Colonic mucosa (tissue), 4 donors: ENCODE results near the gene KAT8. TPM values are rescaled to one million over a fixed set of nuclear protein-coding genes. Genes with fewer than 3 reads are reported as not detected.
A peak's percentile ranks its signal among the peaks of the same experiment; 100 is the strongest.
"Not testable (repeated sequence)": the region's sequence is repeated elsewhere in the genome, so short reads cannot be mapped to it uniquely, and the experiment has no call there.

Source experiments
- DNase-seq: peaks from one replicate; pipeline ENCODE4 v3.0.0-alpha.2; 2020
- H3K27ac ChIP-seq: fragments of 200-600 bp; one replicate; pipeline ENCODE4 v1.8.0; 2021
- H3K27me3 ChIP-seq: fragments of 200-600 bp; one replicate; pipeline ENCODE4 v1.8.0; 2021
- H3K36me3 ChIP-seq: fragments of 200-600 bp; one replicate; pipeline ENCODE4 v1.8.0; 2021
- H3K4me1 ChIP-seq: fragments of 200-600 bp; one replicate; pipeline ENCODE4 v1.8.0; 2021; ENCODE audit warnings: mild to moderate bottlenecking
- H3K4me3 ChIP-seq: fragments of 200-600 bp; one replicate; pipeline ENCODE4 v1.8.0; 2021
- H3K9ac ChIP-seq, 2 donors: one replicate each; pipeline ENCODE4 v1.7.0; 2013; ENCODE audit warnings: control low read depth in 2 of 2, low read depth in 2 of 2, low read length in 2 of 2
- H3K9me3 ChIP-seq: fragments of 200-600 bp; one replicate; pipeline ENCODE4 v1.8.0; 2021
- CTCF ChIP-seq: fragments of 200-600 bp; IDR thresholded peaks from one replicate; pipeline ENCODE4 v1.8.0; 2022; ENCODE audit warnings: antibody characterized with exemption, mild to moderate bottlenecking
- intact Hi-C: fragments of 100-400 bp; cut with DNase I; formaldehyde crosslinking; loops from one replicate; pipeline ENCODE4 v1.14.1; 2022
- total RNA-seq, 2 donors: library from RNA; stranded (reverse); fragmentation: NEBNext Ultra II Directional in 1 of 2; extraction: Animal tissue kit (Norgen Biotek cat#: 25700) in 1 of 2; gene quantifications; one replicate each; pipeline ENCODE4 v1.2.1, GENCODE V29; 2021
- donor health status: healthy.
- donor health status: DM: no; HTN: no; CAD: no.
- donor health status: DM: no; HTN: no; CAD: no.

The KAT8 gene
- total RNA-seq, 2 donors from 2014 or later = 42.2 to 69.5 TPM

GRCh38 chr16:31141489-31142108, 24.1 kb downstream of the KAT8 start:
- Histone ChIP-seq H3K4me3 (no peak overlapping the region), H3K9me3 (no peaks in the 10 kb centered on the region), H3K27me3 (no peaks in the 10 kb centered on the region), H3K9ac (peak overlapping the region; percentile 61 to 74), H3K27ac (peak overlapping the region; percentile 91), H3K36me3 (no peaks in the 10 kb centered on the region), H3K4me1 (peaks cover 23% of the 10 kb centered on the region)
- intact Hi-C loops = loop anchor here (10.0 kb wide), 1 partner anchor 157 kb away; the partner anchor contains the start of gene HSD3B7
- TF ChIP-seq CTCF = no peak
- DNase-seq = peak; percentile 57

- intact Hi-C loops = loop anchor here (10.0 kb wide), 1 partner anchor 158 kb away; the partner anchor contains the start of gene HSD3B7
- peak overlapping the region; percentile 91 for H3K27ac ChIP-seq
- peak; percentile 100 for DNase-seq
- H3K9ac ChIP-seq = peak overlapping the region; percentile 72 to 74
- H3K9me3 ChIP-seq = no peaks in the 10 kb centered on the region
- peaks cover 23% of the 10 kb centered on the region for H3K4me1 ChIP-seq
- no peaks in the 10 kb centered on the region for H3K27me3 ChIP-seq
- peak overlapping the region; percentile 40 for H3K4me3 ChIP-seq
- H3K36me3 ChIP-seq = no peaks in the 10 kb centered on the region
- TF ChIP-seq CTCF = peak; percentile 90
Measured at GRCh38 chr16:31142109-31143010, 24.9 kb downstream of the KAT8 start.

- Histone ChIP-seq H3K27ac (peak overlapping the region; percentile 74), H3K4me1 (peaks cover 23% of the 10 kb centered on the region), H3K9me3 (no peaks in the 10 kb centered on the region), H3K9ac (peak overlapping the region in 1 of 2 donors; percentile 72), H3K36me3 (no peaks in the 10 kb centered on the region), H3K27me3 (no peaks in the 10 kb centered on the region), H3K4me3 (peak overlapping the region; percentile 40)
- no peak for TF ChIP-seq CTCF
- peak; percentile 50 for DNase-seq
- intact Hi-C loops = loop anchor here (10.0 kb wide), 1 partner anchor 158 kb away; the partner anchor contains the start of gene HSD3B7
Measured at GRCh38 chr16:31143011-31143693, 25.7 kb downstream of the KAT8 start.

GRCh38 chr16:31143694-31144148, 26.3 kb downstream of the KAT8 start:
- DNase-seq = peak; percentile 23
- no peaks in the 10 kb centered on the region for H3K36me3 ChIP-seq
- H3K27me3 ChIP-seq = no peaks in the 10 kb centered on the region
- H3K27ac ChIP-seq = no peak overlapping the region
- TF ChIP-seq CTCF = no peak
- intact Hi-C loops = loop anchor here (10.0 kb wide), 1 partner anchor 159 kb away; the partner anchor contains the start of gene HSD3B7
- no peaks in the 10 kb centered on the region for H3K9me3 ChIP-seq
- peaks cover 23% of the 10 kb centered on the region for H3K4me1 ChIP-seq
- no peak overlapping the region for H3K4me3 ChIP-seq
- no peak overlapping the region for H3K9ac ChIP-seq

GRCh38 chr16:31144418-31144817, 27.0 kb downstream of the KAT8 start:
- H3K27me3 ChIP-seq, H3K27ac ChIP-seq, H3K36me3 ChIP-seq, H3K9me3 ChIP-seq, H3K4me3 ChIP-seq, H3K9ac ChIP-seq, DNase-seq: not testable (repeated sequence)
- intact Hi-C loops = loop anchor here (10.0 kb wide), 1 partner anchor 160 kb away; the partner anchor contains the start of gene HSD3B7
- peaks cover 18% of the 10 kb centered on the region for H3K4me1 ChIP-seq
